WTC11 (cell line): ENCODE results near the gene FNDC5. TPM values are rescaled to one million over a fixed set of nuclear protein-coding genes. Genes with fewer than 3 reads are reported as not detected.
A peak's percentile ranks its signal among the peaks of the same experiment; 100 is the strongest.

Experiments
- ATAC-seq: fragments of 200-7000 bp; cut with Tn5 transposase; 2 replicates; pipeline ENCODE4 v1.10.0; 2021; ENCODE audit warnings: mild to moderate bottlenecking, moderate library complexity
- CTCF ChIA-PET: fragments of 300-600 bp; sonication (Branson Sonifier 250); formaldehyde crosslinking; loops from one replicate; lab custom pipeline; 2021; ENCODE audit warnings: antibody characterized with exemption; lab: Charles Lee
- POLR2A ChIA-PET: fragments of 350-600 bp; sonication (Branson Sonifier 250); formaldehyde crosslinking; loops from one replicate; lab custom pipeline; 2021; ENCODE audit warnings: antibody characterized with exemption; lab: Charles Lee
- DNase-seq: peaks from one replicate; pipeline ENCODE4 v3.0.0; 2021; ENCODE audit warnings: low spot score
- H3K27ac Mint-ChIP-seq: 2 replicates; pipeline ENCODE4 v1.8.0; 2021; ENCODE audit warnings: mixed read lengths
- H3K27me3 Mint-ChIP-seq: 2 replicates; pipeline ENCODE4 v1.8.0; 2021; ENCODE audit warnings: low read depth, mild to moderate bottlenecking, moderate library complexity, mixed read lengths
- H3K36me3 Mint-ChIP-seq: 2 replicates; pipeline ENCODE4 v1.8.0; 2021; ENCODE audit warnings: mixed read lengths
- H3K4me1 Mint-ChIP-seq: 2 replicates; pipeline ENCODE4 v1.8.0; 2022; ENCODE audit warnings: mixed read lengths
- H3K4me3 Mint-ChIP-seq: 2 replicates; pipeline ENCODE4 v1.8.0; 2021; ENCODE audit warnings: mild to moderate bottlenecking, moderate library complexity, mixed read lengths
- H3K9me3 Mint-ChIP-seq: 2 replicates; pipeline ENCODE4 v1.8.0; 2021; ENCODE audit warnings: mixed read lengths
- ATF1 ChIP-seq: sonication (generic); formaldehyde crosslinking; IDR thresholded peaks from 2 replicates; pipeline ENCODE4 v1.8.1; 2023; ENCODE audit warnings: mild to moderate bottlenecking, moderate library complexity, missing genetic modification reagents
- ELF4 ChIP-seq: sonication (generic); formaldehyde crosslinking; IDR thresholded peaks from 2 replicates; pipeline ENCODE4 v1.8.1; 2022; ENCODE audit warnings: low read depth, mild to moderate bottlenecking, moderate library complexity, missing genetic modification reagents
- ETV6 ChIP-seq: sonication (generic); formaldehyde crosslinking; IDR thresholded peaks from 2 replicates; pipeline ENCODE4 v1.8.1; 2022; ENCODE audit warnings: mild to moderate bottlenecking, missing genetic modification reagents
- FOXK1 ChIP-seq: sonication (generic); formaldehyde crosslinking; IDR thresholded peaks from 2 replicates; pipeline ENCODE4 v1.8.0; 2022; ENCODE audit warnings: mild to moderate bottlenecking, moderate library complexity, missing genetic modification reagents
- IRF2 ChIP-seq: sonication (generic); formaldehyde crosslinking; IDR thresholded peaks from 2 replicates; pipeline ENCODE4 v1.8.0; 2022; ENCODE audit warnings: low read depth, missing genetic modification reagents, borderline replicate concordance
- JAZF1 ChIP-seq: fragments of 250-450 bp; sonication (Bioruptor Pico); IDR thresholded peaks from 2 replicates; pipeline ENCODE4 v1.9.0; 2021; ENCODE audit warnings: moderate library complexity, mild to moderate bottlenecking, inconsistent platforms
- NR3C1 ChIP-seq: sonication (generic); formaldehyde crosslinking; conservative IDR thresholded peaks from 2 replicates; pipeline ENCODE4 v1.8.1; 2023; ENCODE audit warnings: low read depth, mild to moderate bottlenecking, missing genetic modification reagents
- RELA ChIP-seq: sonication (generic); formaldehyde crosslinking; IDR thresholded peaks from 2 replicates; pipeline ENCODE4 v1.8.1; 2022; ENCODE audit warnings: missing genetic modification reagents, mild to moderate bottlenecking, borderline replicate concordance
- SMAD4 ChIP-seq: sonication (generic); formaldehyde crosslinking; IDR thresholded peaks from 2 replicates; pipeline ENCODE4 v1.8.0; 2022; ENCODE audit warnings: mild to moderate bottlenecking, missing genetic modification reagents
- SP1 ChIP-seq: sonication (generic); formaldehyde crosslinking; conservative IDR thresholded peaks from 2 replicates; pipeline ENCODE4 v1.8.1; 2022; ENCODE audit warnings: missing genetic modification reagents
- ZBTB21 ChIP-seq: sonication (generic); formaldehyde crosslinking; IDR thresholded peaks from 2 replicates; pipeline ENCODE4 v1.8.1; 2023; ENCODE audit warnings: mild to moderate bottlenecking, missing genetic modification reagents, borderline replicate concordance
- ZNF317 ChIP-seq: sonication (generic); formaldehyde crosslinking; IDR thresholded peaks from 2 replicates; pipeline ENCODE4 v1.8.1; 2023; ENCODE audit warnings: low read depth, mild to moderate bottlenecking, moderate library complexity, missing genetic modification reagents, borderline replicate concordance
- ZNF396 ChIP-seq: fragments of 250-450 bp; sonication (Bioruptor Pico); IDR thresholded peaks from 2 replicates; pipeline ENCODE4 v1.8.0; 2021; ENCODE audit warnings: mild to moderate bottlenecking, moderate library complexity, borderline replicate concordance
- ZNF416 ChIP-seq: fragments of 250-450 bp; sonication (Bioruptor Pico); IDR thresholded peaks from 2 replicates; pipeline ENCODE4 v1.9.0; 2021; ENCODE audit warnings: mild to moderate bottlenecking, inconsistent platforms
- total RNA-seq: library from RNA; stranded (reverse); gene quantifications from 3 replicates; pipeline ENCODE4 v1.2.3, GENCODE V29; 2021
- TF ChIP-seq, protein P1 (sequence below): sonication (generic); formaldehyde crosslinking; conservative IDR thresholded peaks from 2 replicates; pipeline ENCODE4 v1.8.1; 2023; ENCODE audit warnings: mild to moderate bottlenecking, low read depth, missing genetic modification reagents, moderate library complexity
- TF ChIP-seq, protein P2 (sequence below): fragments of 250-450 bp; sonication (Bioruptor Pico); IDR thresholded peaks from 2 replicates; pipeline ENCODE4 v1.9.0; 2021; ENCODE audit warnings: mild to moderate bottlenecking
- TF ChIP-seq, protein P3 (sequence below): fragments of 250-450 bp; sonication (Bioruptor Pico); IDR thresholded peaks from 2 replicates; pipeline ENCODE4 v1.9.0; 2021; ENCODE audit warnings: moderate library complexity, mild to moderate bottlenecking, inconsistent platforms, borderline replicate concordance
- TF ChIP-seq, protein P4 (sequence below): sonication (generic); formaldehyde crosslinking; IDR thresholded peaks from 2 replicates; pipeline ENCODE4 v1.8.1; 2023; ENCODE audit warnings: mild to moderate bottlenecking, missing genetic modification reagents, moderate library complexity
- TF ChIP-seq, protein P5 (sequence below): sonication (generic); formaldehyde crosslinking; IDR thresholded peaks from 2 replicates; pipeline ENCODE4 v1.8.0; 2022; ENCODE audit warnings: mild to moderate bottlenecking, missing genetic modification reagents
- TF ChIP-seq, protein P6 (sequence below): fragments of 250-450 bp; sonication (Bioruptor Pico); conservative IDR thresholded peaks from 2 replicates; pipeline ENCODE4 v1.9.0; 2021; ENCODE audit warnings: mild to moderate bottlenecking
- TF ChIP-seq, protein P7 (sequence below): sonication (generic); formaldehyde crosslinking; IDR thresholded peaks from 2 replicates; pipeline ENCODE4 v1.8.0; 2023; ENCODE audit warnings: mild to moderate bottlenecking, missing genetic modification reagents

Gene FNDC5
- total RNA-seq, 1 experiment from 2014 or later, result 1.2 TPM

DNA sequence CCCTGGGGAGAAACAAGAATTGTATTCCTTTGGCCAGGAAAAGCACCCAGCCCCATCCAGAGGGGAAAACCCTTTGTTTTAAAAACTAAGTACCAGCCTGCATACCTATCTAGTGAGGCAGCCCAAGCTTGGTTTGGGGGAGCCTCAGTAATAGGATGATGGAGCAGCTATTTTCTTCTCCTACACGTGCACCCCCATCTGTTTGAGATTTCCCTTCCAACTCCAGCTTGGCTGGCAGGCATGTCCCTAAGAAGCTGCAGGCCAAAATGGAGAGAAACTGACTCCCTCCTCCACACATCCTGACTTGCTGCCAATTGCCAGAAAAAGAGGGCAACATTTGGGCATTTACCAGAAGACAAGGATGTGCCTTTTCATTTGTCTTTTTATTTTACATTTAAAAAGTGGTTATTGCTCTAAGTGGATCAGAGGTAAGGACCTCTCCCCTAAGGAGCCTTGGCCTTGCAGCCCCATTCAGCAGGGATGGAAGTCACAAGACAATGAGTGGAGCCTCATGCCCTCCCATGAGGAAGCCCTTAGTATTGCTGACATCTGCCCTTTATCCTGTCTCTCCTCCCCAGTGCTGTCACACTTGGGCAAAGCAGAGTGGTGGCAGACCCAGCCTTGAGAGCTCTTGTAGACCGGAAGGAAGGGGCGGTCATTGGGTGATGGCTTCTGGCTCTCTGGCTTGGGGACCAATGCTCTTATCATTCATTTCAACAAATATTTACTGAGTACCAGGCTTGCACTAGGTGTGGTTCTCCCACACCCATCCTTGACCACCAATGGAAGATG, 8.6 kb downstream of the FNDC5 start (continued):
- TF ChIP-seq, protein P1, sequence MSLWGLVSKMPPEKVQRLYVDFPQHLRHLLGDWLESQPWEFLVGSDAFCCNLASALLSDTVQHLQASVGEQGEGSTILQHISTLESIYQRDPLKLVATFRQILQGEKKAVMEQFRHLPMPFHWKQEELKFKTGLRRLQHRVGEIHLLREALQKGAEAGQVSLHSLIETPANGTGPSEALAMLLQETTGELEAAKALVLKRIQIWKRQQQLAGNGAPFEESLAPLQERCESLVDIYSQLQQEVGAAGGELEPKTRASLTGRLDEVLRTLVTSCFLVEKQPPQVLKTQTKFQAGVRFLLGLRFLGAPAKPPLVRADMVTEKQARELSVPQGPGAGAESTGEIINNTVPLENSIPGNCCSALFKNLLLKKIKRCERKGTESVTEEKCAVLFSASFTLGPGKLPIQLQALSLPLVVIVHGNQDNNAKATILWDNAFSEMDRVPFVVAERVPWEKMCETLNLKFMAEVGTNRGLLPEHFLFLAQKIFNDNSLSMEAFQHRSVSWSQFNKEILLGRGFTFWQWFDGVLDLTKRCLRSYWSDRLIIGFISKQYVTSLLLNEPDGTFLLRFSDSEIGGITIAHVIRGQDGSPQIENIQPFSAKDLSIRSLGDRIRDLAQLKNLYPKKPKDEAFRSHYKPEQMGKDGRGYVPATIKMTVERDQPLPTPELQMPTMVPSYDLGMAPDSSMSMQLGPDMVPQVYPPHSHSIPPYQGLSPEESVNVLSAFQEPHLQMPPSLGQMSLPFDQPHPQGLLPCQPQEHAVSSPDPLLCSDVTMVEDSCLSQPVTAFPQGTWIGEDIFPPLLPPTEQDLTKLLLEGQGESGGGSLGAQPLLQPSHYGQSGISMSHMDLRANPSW (CRISPR knock-in tag), result no peak
- no peak for TF ChIP-seq SMAD4 (CRISPR knock-in tag)
- no peak for TF ChIP-seq NR3C1
- TF ChIP-seq, protein P2, sequence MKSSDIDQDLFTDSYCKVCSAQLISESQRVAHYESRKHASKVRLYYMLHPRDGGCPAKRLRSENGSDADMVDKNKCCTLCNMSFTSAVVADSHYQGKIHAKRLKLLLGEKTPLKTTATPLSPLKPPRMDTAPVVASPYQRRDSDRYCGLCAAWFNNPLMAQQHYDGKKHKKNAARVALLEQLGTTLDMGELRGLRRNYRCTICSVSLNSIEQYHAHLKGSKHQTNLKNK (CRISPR knock-in tag), result no peak
- TF ChIP-seq, protein P3, sequence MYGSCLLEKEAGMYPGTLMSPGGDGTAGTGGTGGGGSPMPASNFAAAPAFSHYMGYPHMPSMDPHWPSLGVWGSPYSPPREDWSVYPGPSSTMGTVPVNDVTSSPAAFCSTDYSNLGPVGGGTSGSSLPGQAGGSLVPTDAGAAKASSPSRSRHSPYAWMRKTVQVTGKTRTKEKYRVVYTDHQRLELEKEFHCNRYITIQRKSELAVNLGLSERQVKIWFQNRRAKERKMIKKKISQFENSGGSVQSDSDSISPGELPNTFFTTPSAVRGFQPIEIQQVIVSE (CRISPR knock-in tag), result no peak
- TF ChIP-seq IRF2 (CRISPR knock-in tag), result no peak
- TF ChIP-seq, all 79 proteins: peak for 0

DNA sequence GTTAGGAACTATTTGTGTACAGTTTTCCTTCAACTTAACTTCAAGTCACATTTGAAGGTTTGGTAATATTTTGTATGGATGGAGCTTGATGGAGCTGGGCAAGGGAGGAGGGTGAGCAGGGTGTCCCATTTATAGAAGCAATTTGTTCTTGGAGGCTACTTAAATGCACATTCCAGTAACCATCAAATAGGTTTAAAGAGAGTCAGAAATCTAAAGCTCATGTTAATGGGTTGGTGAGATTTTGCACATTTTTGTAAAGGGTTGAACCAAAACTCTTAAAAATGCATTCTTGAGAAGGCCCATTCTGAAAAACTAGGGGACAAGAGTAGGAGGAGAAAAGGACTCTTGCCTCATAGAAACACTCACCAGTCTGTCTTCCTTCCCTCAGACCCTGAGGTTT, 10.1 kb downstream of the FNDC5 start:
- Mint-ChIP-seq H3K27ac (peak overlapping the region; percentile 32; the same call in 1 of the 2 replicates), H3K27me3 (no peaks in the 10 kb centered on the region), H3K9me3 (no peaks in the 10 kb centered on the region), H3K4me3 (no peak overlapping the region), H3K4me1 (no peaks in the 10 kb centered on the region; the same call in 1 of the 2 replicates), H3K36me3 (peaks cover 15% of the 10 kb centered on the region)
- DNase-seq (no peak), ATAC-seq (no peak)
- CTCF ChIA-PET, result no interaction called here
- POLR2A ChIA-PET, result no interaction called here
- TF ChIP-seq, protein P4, sequence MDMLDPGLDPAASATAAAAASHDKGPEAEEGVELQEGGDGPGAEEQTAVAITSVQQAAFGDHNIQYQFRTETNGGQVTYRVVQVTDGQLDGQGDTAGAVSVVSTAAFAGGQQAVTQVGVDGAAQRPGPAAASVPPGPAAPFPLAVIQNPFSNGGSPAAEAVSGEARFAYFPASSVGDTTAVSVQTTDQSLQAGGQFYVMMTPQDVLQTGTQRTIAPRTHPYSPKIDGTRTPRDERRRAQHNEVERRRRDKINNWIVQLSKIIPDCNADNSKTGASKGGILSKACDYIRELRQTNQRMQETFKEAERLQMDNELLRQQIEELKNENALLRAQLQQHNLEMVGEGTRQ (CRISPR knock-in tag), result no peak
- TF ChIP-seq, protein P5, sequence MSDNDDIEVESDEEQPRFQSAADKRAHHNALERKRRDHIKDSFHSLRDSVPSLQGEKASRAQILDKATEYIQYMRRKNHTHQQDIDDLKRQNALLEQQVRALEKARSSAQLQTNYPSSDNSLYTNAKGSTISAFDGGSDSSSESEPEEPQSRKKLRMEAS (CRISPR knock-in tag), result no peak

DNA sequence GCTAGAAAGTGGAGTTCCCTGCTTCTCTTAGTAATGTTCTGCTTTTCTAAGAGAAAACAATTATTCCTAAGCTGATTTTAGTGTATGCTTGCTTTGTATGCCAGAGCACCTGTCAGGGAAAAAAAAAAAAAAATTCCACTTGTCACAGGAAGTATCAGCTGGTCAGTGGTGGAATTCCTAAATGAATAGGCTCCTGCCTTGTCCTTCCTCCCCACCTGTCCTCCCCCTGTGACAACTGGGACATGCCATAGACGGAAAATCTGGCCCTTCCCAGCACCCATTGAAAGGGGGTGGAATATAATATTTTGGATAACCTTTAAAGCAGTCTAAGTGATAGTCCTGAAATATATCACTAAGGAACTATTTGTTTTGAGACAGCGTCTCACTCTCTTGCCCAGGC, 10.8 kb downstream of the FNDC5 start:
- Mint-ChIP-seq H3K27ac (no peak overlapping the region), H3K27me3 (no peaks in the 10 kb centered on the region), H3K4me3 (no peak overlapping the region), H3K36me3 (peaks cover 15% of the 10 kb centered on the region), H3K4me1 (no peaks in the 10 kb centered on the region; the same call in 1 of the 2 replicates), H3K9me3 (no peaks in the 10 kb centered on the region)
- ChIA-PET POLR2A (interaction anchor here (0.7 kb wide), 1 partner anchor 153 kb away, joined by 3 read pairs; no protein-coding TSS in a partner anchor), CTCF (interaction anchor here (0.7 to 2.0 kb wide), 3 partner anchors 87 to 227 kb away, joined by 3 to 6 read pairs (median 3); no protein-coding TSS in a partner anchor)
- no peak for ATAC-seq
- no peak for DNase-seq
- no peak for TF ChIP-seq ZNF317 (CRISPR knock-in tag)
- no peak for TF ChIP-seq RELA (CRISPR knock-in tag)
- no peak for TF ChIP-seq SP1
- no peak for TF ChIP-seq ZNF396 (CRISPR knock-in tag)
- TF ChIP-seq NR3C1, result no peak
- no peak for TF ChIP-seq ETV6 (CRISPR knock-in tag)
- TF ChIP-seq, protein P6, sequence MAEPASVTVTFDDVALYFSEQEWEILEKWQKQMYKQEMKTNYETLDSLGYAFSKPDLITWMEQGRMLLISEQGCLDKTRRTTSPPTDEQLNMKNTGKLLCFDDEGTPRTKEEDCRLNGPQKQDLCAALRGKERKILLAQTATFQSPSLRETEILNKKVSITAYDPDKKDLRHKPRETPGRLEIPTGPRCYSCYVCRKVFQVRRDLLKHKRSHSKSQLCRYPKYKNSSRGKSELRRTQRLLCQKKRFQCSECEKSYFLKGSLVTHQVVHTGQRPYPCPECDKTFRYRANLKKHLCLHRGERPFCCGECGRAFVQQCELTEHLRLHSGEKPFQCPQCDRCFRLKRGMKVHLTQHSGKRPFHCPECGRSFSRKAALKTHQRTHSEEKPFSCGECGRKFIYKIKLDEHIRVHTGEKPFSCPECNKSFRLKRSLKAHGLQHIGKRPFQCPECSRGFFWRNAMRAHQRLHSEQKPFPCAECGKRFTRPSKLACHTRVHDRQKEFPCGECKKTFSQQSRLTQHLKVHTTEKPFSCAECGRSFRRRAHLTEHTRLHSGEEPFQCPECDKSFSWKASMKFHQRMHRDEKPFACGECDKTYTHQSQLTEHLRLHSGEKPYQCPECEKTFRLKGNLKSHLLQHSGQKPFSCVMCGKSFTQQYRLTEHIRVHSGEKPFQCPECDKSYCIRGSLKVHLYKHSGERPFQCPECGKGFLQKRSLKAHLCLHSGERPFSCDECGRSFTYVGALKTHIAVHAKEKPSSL, result no peak
- TF ChIP-seq ELF4, result no peak
- TF ChIP-seq FOXK1 (CRISPR knock-in tag), result no peak
- no peak for TF ChIP-seq ZNF416 (CRISPR knock-in tag)
- no peak for TF ChIP-seq JAZF1 (CRISPR knock-in tag)
- no peak for TF ChIP-seq ZBTB21
- TF ChIP-seq ATF1 (CRISPR knock-in tag), result no peak
- TF ChIP-seq, protein P5 (CRISPR knock-in tag), result no peak
- TF ChIP-seq, protein P7, sequence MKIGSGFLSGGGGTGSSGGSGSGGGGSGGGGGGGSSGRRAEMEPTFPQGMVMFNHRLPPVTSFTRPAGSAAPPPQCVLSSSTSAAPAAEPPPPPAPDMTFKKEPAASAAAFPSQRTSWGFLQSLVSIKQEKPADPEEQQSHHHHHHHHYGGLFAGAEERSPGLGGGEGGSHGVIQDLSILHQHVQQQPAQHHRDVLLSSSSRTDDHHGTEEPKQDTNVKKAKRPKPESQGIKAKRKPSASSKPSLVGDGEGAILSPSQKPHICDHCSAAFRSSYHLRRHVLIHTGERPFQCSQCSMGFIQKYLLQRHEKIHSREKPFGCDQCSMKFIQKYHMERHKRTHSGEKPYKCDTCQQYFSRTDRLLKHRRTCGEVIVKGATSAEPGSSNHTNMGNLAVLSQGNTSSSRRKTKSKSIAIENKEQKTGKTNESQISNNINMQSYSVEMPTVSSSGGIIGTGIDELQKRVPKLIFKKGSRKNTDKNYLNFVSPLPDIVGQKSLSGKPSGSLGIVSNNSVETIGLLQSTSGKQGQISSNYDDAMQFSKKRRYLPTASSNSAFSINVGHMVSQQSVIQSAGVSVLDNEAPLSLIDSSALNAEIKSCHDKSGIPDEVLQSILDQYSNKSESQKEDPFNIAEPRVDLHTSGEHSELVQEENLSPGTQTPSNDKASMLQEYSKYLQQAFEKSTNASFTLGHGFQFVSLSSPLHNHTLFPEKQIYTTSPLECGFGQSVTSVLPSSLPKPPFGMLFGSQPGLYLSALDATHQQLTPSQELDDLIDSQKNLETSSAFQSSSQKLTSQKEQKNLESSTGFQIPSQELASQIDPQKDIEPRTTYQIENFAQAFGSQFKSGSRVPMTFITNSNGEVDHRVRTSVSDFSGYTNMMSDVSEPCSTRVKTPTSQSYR (CRISPR knock-in tag), result no peak
